ENCODE data around the gene ZFP90.

DNA sequence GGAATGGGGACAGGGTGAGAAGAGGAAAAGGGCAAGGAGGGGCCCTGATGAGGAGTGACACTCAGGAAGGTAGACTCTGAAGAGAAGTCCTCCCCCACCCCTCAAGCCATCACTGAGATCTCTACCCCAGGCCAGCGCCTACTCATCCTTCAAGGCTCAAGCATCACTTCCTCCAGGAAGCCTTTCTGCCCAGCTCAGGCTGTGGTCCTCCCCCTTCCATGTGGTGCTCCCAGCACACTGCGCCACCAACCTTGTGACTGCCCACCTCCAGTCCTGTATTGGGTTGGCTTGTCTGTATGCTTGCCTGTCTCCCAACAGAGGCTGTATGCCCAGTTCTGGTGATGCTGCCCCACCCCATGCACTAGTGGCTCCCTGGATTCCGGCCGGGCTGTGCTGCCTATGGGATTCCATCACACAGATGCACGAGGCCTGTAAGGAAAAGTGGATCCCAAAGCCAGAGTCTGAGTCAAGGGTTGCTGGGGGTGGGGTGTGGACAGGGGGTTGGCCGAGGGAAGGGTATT, 19.8 kb upstream of the ZFP90 start:
- TF ChIP-seq POLR2A (IDR thresholded peaks at IDR 0.05) = no peak
- TF ChIP-seq, protein P1, sequence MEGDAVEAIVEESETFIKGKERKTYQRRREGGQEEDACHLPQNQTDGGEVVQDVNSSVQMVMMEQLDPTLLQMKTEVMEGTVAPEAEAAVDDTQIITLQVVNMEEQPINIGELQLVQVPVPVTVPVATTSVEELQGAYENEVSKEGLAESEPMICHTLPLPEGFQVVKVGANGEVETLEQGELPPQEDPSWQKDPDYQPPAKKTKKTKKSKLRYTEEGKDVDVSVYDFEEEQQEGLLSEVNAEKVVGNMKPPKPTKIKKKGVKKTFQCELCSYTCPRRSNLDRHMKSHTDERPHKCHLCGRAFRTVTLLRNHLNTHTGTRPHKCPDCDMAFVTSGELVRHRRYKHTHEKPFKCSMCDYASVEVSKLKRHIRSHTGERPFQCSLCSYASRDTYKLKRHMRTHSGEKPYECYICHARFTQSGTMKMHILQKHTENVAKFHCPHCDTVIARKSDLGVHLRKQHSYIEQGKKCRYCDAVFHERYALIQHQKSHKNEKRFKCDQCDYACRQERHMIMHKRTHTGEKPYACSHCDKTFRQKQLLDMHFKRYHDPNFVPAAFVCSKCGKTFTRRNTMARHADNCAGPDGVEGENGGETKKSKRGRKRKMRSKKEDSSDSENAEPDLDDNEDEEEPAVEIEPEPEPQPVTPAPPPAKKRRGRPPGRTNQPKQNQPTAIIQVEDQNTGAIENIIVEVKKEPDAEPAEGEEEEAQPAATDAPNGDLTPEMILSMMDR (IDR thresholded peaks at IDR 0.05 in 4 of 5, conservative IDR thresholded peaks at IDR 0.05 in 1 of 5) = no peak

Measured in gastrocnemius medialis (tissue), 4 donors.